Lower leg skin (tissue), 4 donors: ENCODE results near the gene SUMF1. TPM values are rescaled to one million over a fixed set of nuclear protein-coding genes. Genes with fewer than 3 reads are reported as not detected.

ENCODE experiments used
- DNase-seq, 2 donors: peaks; one replicate each; pipeline ENCODE4 v3.0.0-alpha.2; 2019; ENCODE audit warnings: low spot score in 2 of 2
- H3K4me3 ChIP-seq: fragments of 200-600 bp; sonication (generic); 2 replicates; pipeline ENCODE4 v1.5.1; 2017; ENCODE audit warnings: mild to moderate bottlenecking, low read depth; ENCODE audit not compliant: poor library complexity, severe bottlenecking
- POLR2A ChIP-seq, 2 donors: fragments of 450-650 bp; IDR thresholded peaks; one replicate each; pipeline ENCODE4 v1.6.1; 2016 to 2017; ENCODE audit warnings: antibody characterized with exemption in 2 of 2, mild to moderate bottlenecking in 1 of 2, moderate library complexity in 1 of 2
- WGBS, 2 donors: methylation state at CpG; one replicate each; pipeline ENCODE4 v1.1.5; 2018; 5-methylcytosine and 5-hydroxymethylcytosine counted together
- intact Hi-C: fragments of 100-400 bp; cut with DNase I; formaldehyde crosslinking; loops from one replicate; pipeline ENCODE4 v1.15.0; 2023; ENCODE audit warnings: low total_unique reads
- total RNA-seq, 4 donors: library from RNA; depleted of rRNA; stranded (reverse); fragments of >200 nt; gene quantifications; one replicate each; pipeline ENCODE4 v1.1.0, GENCODE V29; 2016
- TF ChIP-seq, protein P1 (sequence below), 3 donors: fragments of 450-650 bp; IDR thresholded peaks; one replicate each; pipeline ENCODE4 v1.5.1; 2016; ENCODE audit warnings: antibody characterized with exemption in 3 of 3, mild to moderate bottlenecking in 3 of 3, moderate library complexity in 2 of 3

Gene SUMF1
- total RNA-seq, 4 donors from 2014 or later = 35.2 to 63.8 (median 59.6) TPM

DNA sequence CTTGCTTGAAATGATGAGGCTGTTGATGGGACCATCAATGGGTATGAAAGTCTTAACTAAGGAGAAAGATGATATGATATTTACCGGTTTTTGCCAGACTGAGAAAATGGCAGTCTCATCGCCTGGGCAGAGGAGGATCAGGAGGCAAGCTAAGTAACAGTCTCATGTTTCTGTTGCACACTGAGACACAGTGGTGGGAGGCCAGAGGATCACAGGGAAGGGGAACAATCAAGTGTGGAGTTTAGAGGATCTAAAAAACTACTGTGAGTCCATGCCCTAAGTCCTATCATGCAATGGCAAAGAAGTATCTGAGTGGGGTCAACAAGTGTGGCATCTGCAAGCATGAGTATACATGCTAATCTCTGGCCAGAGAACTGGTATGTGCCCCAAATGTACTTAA is 62.2 kb downstream of the SUMF1 start:
- 95 to 98% methylated on average over 2 of the region's 2 CpGs for WGBS, 2 donors
- H3K4me3 ChIP-seq = no peak overlapping the region
- intact Hi-C loops = no loop called here
- no peak for DNase-seq
- no peak for TF ChIP-seq POLR2A (IDR thresholded peaks at IDR 0.05)
- TF ChIP-seq, protein P1, sequence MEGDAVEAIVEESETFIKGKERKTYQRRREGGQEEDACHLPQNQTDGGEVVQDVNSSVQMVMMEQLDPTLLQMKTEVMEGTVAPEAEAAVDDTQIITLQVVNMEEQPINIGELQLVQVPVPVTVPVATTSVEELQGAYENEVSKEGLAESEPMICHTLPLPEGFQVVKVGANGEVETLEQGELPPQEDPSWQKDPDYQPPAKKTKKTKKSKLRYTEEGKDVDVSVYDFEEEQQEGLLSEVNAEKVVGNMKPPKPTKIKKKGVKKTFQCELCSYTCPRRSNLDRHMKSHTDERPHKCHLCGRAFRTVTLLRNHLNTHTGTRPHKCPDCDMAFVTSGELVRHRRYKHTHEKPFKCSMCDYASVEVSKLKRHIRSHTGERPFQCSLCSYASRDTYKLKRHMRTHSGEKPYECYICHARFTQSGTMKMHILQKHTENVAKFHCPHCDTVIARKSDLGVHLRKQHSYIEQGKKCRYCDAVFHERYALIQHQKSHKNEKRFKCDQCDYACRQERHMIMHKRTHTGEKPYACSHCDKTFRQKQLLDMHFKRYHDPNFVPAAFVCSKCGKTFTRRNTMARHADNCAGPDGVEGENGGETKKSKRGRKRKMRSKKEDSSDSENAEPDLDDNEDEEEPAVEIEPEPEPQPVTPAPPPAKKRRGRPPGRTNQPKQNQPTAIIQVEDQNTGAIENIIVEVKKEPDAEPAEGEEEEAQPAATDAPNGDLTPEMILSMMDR (IDR thresholded peaks at IDR 0.05) = no peak

DNA sequence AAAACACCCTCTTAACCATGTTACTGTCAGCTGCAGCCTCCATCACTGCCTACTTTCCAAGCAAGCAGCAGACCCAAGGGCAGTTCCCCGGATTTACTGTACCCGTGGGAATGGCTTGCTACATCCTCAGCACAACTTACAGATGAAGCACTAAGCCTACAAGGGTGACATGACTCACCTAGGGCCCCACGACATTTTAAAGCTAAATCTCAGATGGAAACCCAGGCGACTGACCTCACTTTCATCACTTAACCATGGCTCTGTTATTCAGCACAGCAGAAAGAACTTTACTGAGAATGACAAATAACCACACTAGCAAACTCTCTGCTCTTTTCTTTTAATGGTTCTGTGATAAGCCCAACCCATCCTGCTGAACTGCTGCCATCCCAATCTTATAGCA is 65.6 kb downstream of the SUMF1 start:
- no peak for DNase-seq

DNA sequence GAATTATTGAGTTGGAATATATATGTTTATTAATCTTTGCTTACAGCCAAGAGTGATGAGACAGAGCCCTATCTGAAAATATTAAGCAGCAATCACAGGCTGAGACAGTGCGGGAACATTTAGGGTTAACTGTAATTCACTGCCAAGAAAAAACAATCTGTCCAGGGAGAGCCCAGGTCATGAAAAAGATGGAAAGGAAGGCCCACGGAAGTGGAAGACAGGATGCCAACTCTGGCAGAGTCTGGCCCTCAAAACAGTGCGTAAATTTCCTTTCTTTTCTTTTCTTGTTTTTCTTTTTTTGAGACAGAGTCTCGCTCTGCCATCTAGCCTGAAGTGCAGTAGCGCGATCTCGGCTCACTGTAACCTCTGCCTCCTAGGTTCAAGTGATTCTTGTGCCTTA is 67.6 kb downstream of the SUMF1 start:
- intact Hi-C loops = no loop called here
- WGBS, 2 donors = 88 to 89% methylated on average over 7 of the region's 7 CpGs
- H3K4me3 ChIP-seq = no peak overlapping the region
- TF ChIP-seq, protein P1 (IDR thresholded peaks at IDR 0.05) = no peak
- no peak for TF ChIP-seq POLR2A (IDR thresholded peaks at IDR 0.05)
- DNase-seq = no peak

More for the DNA sequence above, 65.6 kb downstream of the SUMF1 start:
- no peak for TF ChIP-seq POLR2A (IDR thresholded peaks at IDR 0.05)
- TF ChIP-seq, protein P1 (IDR thresholded peaks at IDR 0.05) = no peak
- intact Hi-C loops = no loop called here
- H3K4me3 ChIP-seq = no peak overlapping the region
- 88 to 92% methylated on average over 4 of the region's 4 CpGs for WGBS, 2 donors

DNA sequence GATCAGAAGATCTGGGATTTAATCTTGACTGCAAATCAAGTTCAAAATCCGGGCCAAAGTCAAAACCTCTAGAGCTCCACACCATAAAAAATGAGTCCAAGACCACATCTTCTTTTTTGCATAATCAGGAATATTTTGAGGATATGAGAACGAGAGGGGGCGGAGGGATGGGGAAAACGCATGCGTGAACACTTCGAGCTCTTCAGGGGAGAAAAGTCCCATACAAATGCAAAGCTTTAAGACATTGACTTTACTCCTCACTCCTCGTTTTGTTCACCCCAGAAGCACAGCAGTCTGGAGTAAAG is 68.2 kb downstream of the SUMF1 start:
- H3K4me3 ChIP-seq = no peak overlapping the region
- 67 to 76% methylated on average over 7 of the region's 7 CpGs for WGBS, 2 donors
- TF ChIP-seq, protein P1 (IDR thresholded peaks at IDR 0.05) = no peak
- no peak for TF ChIP-seq POLR2A (IDR thresholded peaks at IDR 0.05)
- DNase-seq = no peak
- intact Hi-C loops = no loop called here

DNA sequence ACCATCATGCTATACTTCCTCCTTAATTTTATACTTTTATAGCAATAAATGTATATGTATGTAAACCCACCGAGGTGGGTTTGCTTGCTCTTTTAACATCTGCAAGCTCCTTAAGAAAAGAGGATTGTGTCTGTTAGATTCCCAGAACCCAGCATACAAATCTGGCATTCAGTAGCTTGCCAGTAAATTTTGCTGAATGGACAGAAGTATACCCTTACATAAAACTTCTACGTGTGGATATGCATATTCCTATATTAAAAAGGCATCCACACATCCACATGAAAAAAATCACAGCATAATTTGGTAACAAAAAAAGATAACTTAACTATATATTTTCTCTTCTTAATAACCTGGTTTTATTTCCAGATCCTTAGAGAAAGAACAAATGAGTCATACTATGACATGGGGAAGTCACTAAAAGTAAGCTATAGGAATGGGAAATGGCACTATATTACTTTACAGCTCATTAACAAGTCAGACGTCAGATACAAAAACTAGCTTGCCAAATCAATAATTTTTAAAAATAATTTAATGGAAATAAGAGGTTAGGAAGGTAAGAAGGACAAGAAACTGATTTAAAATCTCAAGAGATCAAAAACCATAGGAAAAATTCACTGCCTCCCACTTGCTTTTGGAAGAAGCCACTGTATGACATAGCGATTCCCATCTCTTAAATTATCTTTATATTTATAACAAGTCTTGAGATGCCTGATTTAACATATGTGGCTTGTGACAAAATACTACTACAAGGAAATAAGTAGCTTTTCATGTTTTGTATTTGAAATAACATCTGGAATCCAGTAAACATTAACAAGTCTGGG is 68.7 kb downstream of the SUMF1 start:
- TF ChIP-seq POLR2A (IDR thresholded peaks at IDR 0.05) = no peak
- TF ChIP-seq, protein P1 (IDR thresholded peaks at IDR 0.05) = no peak
- DNase-seq = no peak
- intact Hi-C loops = no loop called here
- 74 to 79% methylated on average over 4 of the region's 4 CpGs for WGBS, 2 donors
- H3K4me3 ChIP-seq = no peak overlapping the region

DNA sequence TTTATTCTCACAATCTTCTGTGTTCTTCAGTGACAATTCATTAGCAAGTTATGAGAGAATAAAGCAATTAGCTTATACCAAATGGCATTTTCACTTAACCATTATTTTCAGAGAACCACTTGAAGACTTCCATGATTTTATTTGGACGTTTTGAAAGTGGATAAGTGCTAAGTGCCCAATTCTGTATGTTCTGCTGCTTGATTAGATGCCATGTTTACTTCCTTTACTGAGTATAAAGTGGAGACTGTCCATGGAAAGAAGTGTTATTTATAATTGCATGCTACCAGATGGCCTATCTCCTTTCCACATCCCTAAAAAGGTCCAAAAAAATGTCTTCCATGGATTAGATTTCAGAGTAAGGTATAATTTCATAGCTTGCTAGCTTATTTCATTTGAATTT is 69.6 kb downstream of the SUMF1 start:
- 81 to 88% methylated on average over 1 of the region's 1 CpG for WGBS, 2 donors
- no peak for TF ChIP-seq POLR2A (IDR thresholded peaks at IDR 0.05)
- TF ChIP-seq, protein P1 (IDR thresholded peaks at IDR 0.05) = no peak
- intact Hi-C loops = no loop called here
- H3K4me3 ChIP-seq = no peak overlapping the region
- DNase-seq = no peak
